GM10266 (cell line): ENCODE data around the gene ESRRA.
"Not testable (repeated sequence)": the region's sequence is repeated elsewhere in the genome, so short reads cannot be mapped to it uniquely, and the experiment has no call there.

Experiments used
- DNase-seq: peaks from one replicate; pipeline ENCODE4 v3.0.0; 2012; ENCODE audit errors: extremely low spot score
- CTCF ChIP-seq: IDR thresholded peaks from 2 replicates; pipeline ENCODE4 v1.5.1; 2012; ENCODE audit warnings: mild to moderate bottlenecking, low read depth; ENCODE audit not compliant: control insufficient read depth, insufficient read depth; ENCODE audit errors: missing control alignments

Gene ESRRA

GRCh38 chr11:64304032-64304315 is 1.4 kb upstream of the ESRRA start:
- no peak for DNase-seq
- TF ChIP-seq CTCF = no peak

GRCh38 chr11:64304316-64305072 is 830 bp upstream of the ESRRA start:
- DNase-seq = peak; percentile 89
- TF ChIP-seq CTCF = peak; percentile 92

- peak; percentile 50 for TF ChIP-seq CTCF
- DNase-seq = no peak
Measured at GRCh38 chr11:64305691-64306562, 603 bp downstream of the ESRRA start.

- TF ChIP-seq CTCF = no peak
- DNase-seq = no peak
Measured at GRCh38 chr11:64306563-64306875, 1.2 kb downstream of the ESRRA start.

- DNase-seq = no peak
- no peak for TF ChIP-seq CTCF
Measured at GRCh38 chr11:64306876-64307622, 1.7 kb downstream of the ESRRA start.

GRCh38 chr11:64307795-64308194 is 2.5 kb downstream of the ESRRA start:
- not testable (repeated sequence) for DNase-seq

GRCh38 chr11:64312947-64313346 is 7.6 kb downstream of the ESRRA start:
- no peak for DNase-seq
- TF ChIP-seq CTCF = no peak
